RPMI7951 (cell line): ENCODE data around the gene TLR2. TPM values are rescaled to one million over a fixed set of nuclear protein-coding genes. Genes with fewer than 3 reads are reported as not detected.
"Not testable (repeated sequence)": the region's sequence is repeated elsewhere in the genome, so short reads cannot be mapped to it uniquely, and the experiment has no call there.

Experiments
- DNase-seq: peaks from one replicate; pipeline ENCODE4 v3.0.0-alpha.2; 2012; ENCODE audit warnings: low read depth
- total RNA-seq: library from RNA; depleted of rRNA; stranded (reverse); fragments of >200 nt; shearing (Covaris generic); gene quantifications from 2 replicates; pipeline ENCODE4 v1.2.3, GENCODE V29; 2014

Gene TLR2
- total RNA-seq, 1 experiment from 2014 or later, result 11.3 TPM

GRCh38 chr4:153655928-153656327, 28.2 kb upstream of the TLR2 start:
- peak; percentile 27 for DNase-seq

GRCh38 chr4:153661215-153661822, 22.8 kb upstream of the TLR2 start:
- no peak for DNase-seq

GRCh38 chr4:153661908-153662307, 22.2 kb upstream of the TLR2 start:
- no peak for DNase-seq

- no peak for DNase-seq
These were observed 20.4 kb upstream of the TLR2 start for GRCh38 chr4:153663667-153664066.

- DNase-seq, result not testable (repeated sequence)
These were observed 17.6 kb upstream of the TLR2 start for GRCh38 chr4:153666505-153666904.

GRCh38 chr4:153668647-153669046, 15.4 kb upstream of the TLR2 start:
- peak; percentile 67 for DNase-seq

GRCh38 chr4:153669838-153670237, 14.2 kb upstream of the TLR2 start:
- DNase-seq, result no peak

- DNase-seq, result peak; percentile 82
These were observed 7.6 kb upstream of the TLR2 start for GRCh38 chr4:153676486-153676885.

- DNase-seq, result peak; percentile 87
These were observed 7.1 kb upstream of the TLR2 start for GRCh38 chr4:153676984-153677383.

GRCh38 chr4:153679486-153679885, 4.6 kb upstream of the TLR2 start:
- DNase-seq, result no peak

GRCh38 chr4:153683763-153684181, 308 bp upstream of the TLR2 start:
- DNase-seq, result no peak

GRCh38 chr4:153684971-153685371, 891 bp downstream of the TLR2 start:
- no peak for DNase-seq

- DNase-seq, result no peak
These were observed 20.4 kb downstream of the TLR2 start for GRCh38 chr4:153704522-153704921.

GRCh38 chr4:153705743-153706468, 21.8 kb downstream of the TLR2 start:
- no peak for DNase-seq

- no peak for DNase-seq
These were observed 22.4 kb downstream of the TLR2 start for GRCh38 chr4:153706519-153706918.

- DNase-seq, result no peak
These were observed 26.6 kb downstream of the TLR2 start for GRCh38 chr4:153710681-153711080.

GRCh38 chr4:153713866-153714646, 30.0 kb downstream of the TLR2 start:
- DNase-seq, result peak; percentile 46

GRCh38 chr4:153722036-153722435, 38.0 kb downstream of the TLR2 start:
- peak; percentile 11 for DNase-seq

- DNase-seq, result no peak
These were observed 40.5 kb downstream of the TLR2 start for GRCh38 chr4:153724606-153725005.

GRCh38 chr4:153725136-153725830, 41.2 kb downstream of the TLR2 start:
- no peak for DNase-seq

GRCh38 chr4:153725831-153726154, 41.7 kb downstream of the TLR2 start:
- no peak for DNase-seq

- DNase-seq, result no peak
These were observed 44.1 kb downstream of the TLR2 start for GRCh38 chr4:153728151-153728550.
